Bronchial epithelial cell (primary cell): ENCODE results near the gene PATL2. TPM values are rescaled to one million over a fixed set of nuclear protein-coding genes. Genes with fewer than 3 reads are reported as not detected.

ENCODE experiments used
- DNase-seq: peaks from one replicate; pipeline ENCODE4 v3.0.0-alpha.2; 2010; ENCODE audit warnings: low read depth
- FAIRE-seq: peaks from 2 replicates; lab custom pipeline; 2011; peaks lifted over from hg19 to GRCh38; lab: Jason Lieb, UNC
- H3K27me3 ChIP-seq: 2 replicates; pipeline ENCODE4 v1.5.1; 2011; ENCODE audit warnings: low read length; ENCODE audit not compliant: control insufficient read depth, insufficient read depth
- H3K36me3 ChIP-seq: 2 replicates; pipeline ENCODE4 v1.5.1; 2011; ENCODE audit warnings: low read length; ENCODE audit not compliant: control insufficient read depth, insufficient read depth
- H3K4me3 ChIP-seq: 2 replicates; pipeline ENCODE4 v1.5.1; 2011; ENCODE audit warnings: mild to moderate bottlenecking, low read depth, low read length, control low read depth
- total RNA-seq: library from RNA; depleted of rRNA; stranded (reverse); fragments of >200 nt; gene quantifications from 2 replicates; pipeline ENCODE4 v1.2.1, GENCODE V29; 2014
- TF ChIP-seq, protein P1 (sequence below): IDR thresholded peaks from 2 replicates; pipeline ENCODE4 v1.5.1; 2011; ENCODE audit warnings: mild to moderate bottlenecking, moderate library complexity, low read length, control low read depth, inconsistent platforms; ENCODE audit not compliant: insufficient read depth, severe bottlenecking

PATL2 gene
- total RNA-seq, 1 donor from 2014 or later = not detected

- TF ChIP-seq, protein P1, sequence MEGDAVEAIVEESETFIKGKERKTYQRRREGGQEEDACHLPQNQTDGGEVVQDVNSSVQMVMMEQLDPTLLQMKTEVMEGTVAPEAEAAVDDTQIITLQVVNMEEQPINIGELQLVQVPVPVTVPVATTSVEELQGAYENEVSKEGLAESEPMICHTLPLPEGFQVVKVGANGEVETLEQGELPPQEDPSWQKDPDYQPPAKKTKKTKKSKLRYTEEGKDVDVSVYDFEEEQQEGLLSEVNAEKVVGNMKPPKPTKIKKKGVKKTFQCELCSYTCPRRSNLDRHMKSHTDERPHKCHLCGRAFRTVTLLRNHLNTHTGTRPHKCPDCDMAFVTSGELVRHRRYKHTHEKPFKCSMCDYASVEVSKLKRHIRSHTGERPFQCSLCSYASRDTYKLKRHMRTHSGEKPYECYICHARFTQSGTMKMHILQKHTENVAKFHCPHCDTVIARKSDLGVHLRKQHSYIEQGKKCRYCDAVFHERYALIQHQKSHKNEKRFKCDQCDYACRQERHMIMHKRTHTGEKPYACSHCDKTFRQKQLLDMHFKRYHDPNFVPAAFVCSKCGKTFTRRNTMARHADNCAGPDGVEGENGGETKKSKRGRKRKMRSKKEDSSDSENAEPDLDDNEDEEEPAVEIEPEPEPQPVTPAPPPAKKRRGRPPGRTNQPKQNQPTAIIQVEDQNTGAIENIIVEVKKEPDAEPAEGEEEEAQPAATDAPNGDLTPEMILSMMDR = no peak
- FAIRE-seq = no peak
- peaks cover 1% of the 10 kb centered on the region for H3K36me3 ChIP-seq
Observed at GRCh38 chr15:44623178-44623577, 87.9 kb downstream of the PATL2 start.

GRCh38 chr15:44620081-44620480 is 91.0 kb downstream of the PATL2 start:
- FAIRE-seq (no peak), DNase-seq (no peak)
- Histone ChIP-seq H3K27me3 (no peaks in the 10 kb centered on the region), H3K4me3 (no peak overlapping the region), H3K36me3 (peaks cover 1% of the 10 kb centered on the region)
- TF ChIP-seq, protein P1 = no peak

More at GRCh38 chr15:44623178-44623577, 87.9 kb downstream of the PATL2 start:
- Histone ChIP-seq H3K27me3 (no peaks in the 10 kb centered on the region), H3K4me3 (no peak overlapping the region)
- no peak for DNase-seq

- Histone ChIP-seq H3K4me3 (no peak overlapping the region), H3K27me3 (no peaks in the 10 kb centered on the region), H3K36me3 (peaks cover 3% of the 10 kb centered on the region)
- DNase-seq (no peak), FAIRE-seq (no peak)
- TF ChIP-seq, protein P1 = no peak
Observed at GRCh38 chr15:44616974-44617373, 94.1 kb downstream of the PATL2 start.

Other genes starting within 250 kb of the PATL2 start
- 40.5 and 52.4 TPM in 2 replicates for gene EIF3J, start 174.2 kb downstream of the PATL2 start, total RNA-seq
- gene SPG11, start 47.7 kb downstream of the PATL2 start, total RNA-seq = 49.8 and 65.5 TPM in 2 replicates
- gene B2M, start 194 bp upstream of the PATL2 start, total RNA-seq = 681 and 808 TPM in 2 replicates
- 7.1 and 7.8 TPM in 2 replicates for gene TRIM69, start 25.2 kb upstream of the PATL2 start, total RNA-seq
- not detected in 2 replicates for gene TERB2, start 245.4 kb upstream of the PATL2 start, total RNA-seq